ENCODE data around the gene GRP.

- TF ChIP-seq TAF1 (IDR thresholded peaks at IDR 0.05; ENCODE audit: borderline replicate concordance, insufficient read depth, low read length), result no peak
- TF ChIP-seq REST (IDR thresholded peaks at IDR 0.05; ENCODE audit: insufficient read depth in 1 of 2, low read depth in 2 of 2, low read length in 2 of 2), result no peak
- TF ChIP-seq SIN3A (IDR thresholded peaks at IDR 0.05; ENCODE audit: borderline replicate concordance, insufficient read depth, low read length), result no peak
- TF ChIP-seq POLR2AphosphoS5 (IDR thresholded peaks at IDR 0.05; ENCODE audit: low read depth, low read length), result no peak
Observed at GRCh38 chr18:59180150-59180845, 39.7 kb upstream of the GRP start.

Measured in PFSK-1 (cell line).